HG02763 (cell line): Measurements from ENCODE around the gene ATP5PD.
"Not testable (repeated sequence)": the region's sequence is repeated elsewhere in the genome, so short reads cannot be mapped to it uniquely, and the experiment has no call there.

Experiments
- ATAC-seq: cut with Tn5 transposase; IDR thresholded peaks from one replicate; pipeline ENCODE4 v1.9.1; 2021; ENCODE audit warnings: mild to moderate bottlenecking, moderate library complexity; ENCODE audit not compliant: unreplicated experiment

ATP5PD gene

GRCh38 chr17:75077496-75078283 is 30.9 kb upstream of the ATP5PD start:
- no peak for ATAC-seq

DNA sequence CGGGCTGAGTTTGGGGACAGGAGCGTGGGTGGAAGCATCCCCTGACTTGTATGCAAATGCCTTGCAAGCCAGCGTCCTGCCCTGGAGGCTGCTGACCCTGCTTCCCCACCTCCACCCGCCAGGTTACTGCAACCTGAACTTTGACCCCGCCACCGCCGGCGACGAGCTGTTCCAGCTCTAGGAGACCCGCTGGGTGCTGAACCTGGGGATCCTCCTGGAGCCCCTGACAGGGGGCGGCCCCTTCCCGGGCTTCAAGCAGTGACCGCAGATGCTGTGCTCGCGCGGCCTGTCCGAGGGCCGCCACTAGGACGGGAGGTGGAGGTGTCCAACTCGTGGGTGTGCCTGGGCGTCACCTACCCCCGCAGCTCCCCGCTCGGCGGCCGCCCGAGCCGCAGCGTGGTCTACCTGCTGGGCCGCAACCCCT is 30.3 kb upstream of the ATP5PD start:
- no peak for ATAC-seq

- no peak for ATAC-seq
Measured at GRCh38 chr17:75075597-75076336, 29.0 kb upstream of the ATP5PD start.

DNA sequence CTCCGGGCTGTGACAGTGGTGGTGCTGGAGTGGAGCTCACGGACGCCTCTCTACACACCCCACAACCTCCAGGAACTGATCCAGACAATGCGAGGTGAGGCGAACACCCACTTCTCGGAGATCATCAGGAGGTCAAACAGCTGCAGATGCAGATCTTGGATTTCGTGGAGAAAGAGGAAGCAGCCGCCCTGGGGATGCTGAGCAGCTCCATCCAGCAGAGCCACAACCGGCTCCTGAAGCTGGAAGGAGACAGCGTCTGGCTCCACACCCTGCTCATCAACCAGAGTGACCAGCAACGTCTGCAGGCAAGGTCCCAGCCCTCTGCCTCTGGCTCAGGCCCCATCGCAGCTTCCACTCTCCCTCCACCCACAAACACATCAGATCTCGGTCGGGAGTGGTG is 27.8 kb upstream of the ATP5PD start:
- ATAC-seq: no peak

GRCh38 chr17:75073618-75074047 is 26.9 kb upstream of the ATP5PD start:
- no peak for ATAC-seq

- not testable (repeated sequence) for ATAC-seq
Measured at GRCh38 chr17:75072909-75073308, 26.1 kb upstream of the ATP5PD start.

GRCh38 chr17:75071478-75072271 is 24.9 kb upstream of the ATP5PD start:
- ATAC-seq: not testable (repeated sequence)

DNA sequence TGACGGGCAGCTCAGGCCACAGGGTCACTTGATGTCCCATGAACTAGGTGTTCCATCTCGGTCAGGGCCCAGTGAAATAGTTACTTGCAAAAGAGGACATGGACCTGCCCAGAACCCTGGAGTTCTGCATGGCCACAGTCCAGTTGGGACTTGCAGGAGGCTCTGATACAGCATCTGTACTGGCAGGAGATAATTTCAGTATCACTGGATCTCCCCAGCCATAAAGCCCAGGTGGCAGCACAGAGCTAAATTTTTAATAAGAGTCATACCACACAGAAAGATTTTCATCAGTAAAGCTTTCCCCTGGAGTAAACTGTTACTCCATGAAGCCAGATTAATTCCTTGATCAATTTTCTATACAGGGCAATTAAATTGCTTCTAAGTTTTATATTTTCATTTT is 23.0 kb upstream of the ATP5PD start:
- ATAC-seq: no peak

DNA sequence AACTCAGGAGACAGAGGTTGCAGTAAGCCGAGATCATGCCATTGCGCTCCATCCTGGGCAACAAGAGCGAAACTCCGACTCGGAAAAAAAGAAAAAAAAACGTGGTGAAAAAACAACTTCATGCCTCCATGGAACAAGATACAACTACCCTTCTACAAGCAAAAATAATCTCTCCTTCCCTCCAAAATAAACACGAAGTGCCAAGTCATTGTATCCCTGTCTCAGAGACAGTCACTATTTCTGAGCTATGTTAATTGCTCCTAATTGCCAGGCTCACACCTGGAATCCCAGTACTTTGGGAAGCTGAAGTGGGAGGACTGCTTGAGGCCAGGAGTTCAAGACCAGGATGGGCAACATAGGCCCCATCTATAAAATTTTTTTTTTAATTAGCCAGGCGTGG is 22.0 kb upstream of the ATP5PD start:
- no peak for ATAC-seq

DNA sequence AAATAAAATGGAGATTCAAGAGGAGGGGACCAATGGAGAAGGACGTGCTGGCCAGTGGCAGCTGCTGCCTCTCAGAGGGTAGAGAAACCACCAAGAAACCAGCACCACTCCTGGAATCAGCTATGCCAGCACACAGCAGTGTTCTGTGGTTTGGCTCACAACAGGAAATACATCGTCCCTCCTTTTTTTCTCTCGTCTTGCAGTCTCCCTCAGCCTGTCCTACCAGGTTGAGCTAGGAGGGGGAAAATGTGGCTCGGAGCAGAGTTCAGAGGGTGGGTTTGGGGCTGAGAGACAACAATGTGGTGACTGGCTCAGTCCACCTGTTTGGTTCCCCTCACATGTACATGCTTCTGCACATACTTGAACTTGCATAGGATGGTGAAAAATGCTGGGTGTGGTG is 21.1 kb upstream of the ATP5PD start:
- no peak for ATAC-seq

GRCh38 chr17:75065562-75066151 is 18.9 kb upstream of the ATP5PD start:
- no peak for ATAC-seq

DNA sequence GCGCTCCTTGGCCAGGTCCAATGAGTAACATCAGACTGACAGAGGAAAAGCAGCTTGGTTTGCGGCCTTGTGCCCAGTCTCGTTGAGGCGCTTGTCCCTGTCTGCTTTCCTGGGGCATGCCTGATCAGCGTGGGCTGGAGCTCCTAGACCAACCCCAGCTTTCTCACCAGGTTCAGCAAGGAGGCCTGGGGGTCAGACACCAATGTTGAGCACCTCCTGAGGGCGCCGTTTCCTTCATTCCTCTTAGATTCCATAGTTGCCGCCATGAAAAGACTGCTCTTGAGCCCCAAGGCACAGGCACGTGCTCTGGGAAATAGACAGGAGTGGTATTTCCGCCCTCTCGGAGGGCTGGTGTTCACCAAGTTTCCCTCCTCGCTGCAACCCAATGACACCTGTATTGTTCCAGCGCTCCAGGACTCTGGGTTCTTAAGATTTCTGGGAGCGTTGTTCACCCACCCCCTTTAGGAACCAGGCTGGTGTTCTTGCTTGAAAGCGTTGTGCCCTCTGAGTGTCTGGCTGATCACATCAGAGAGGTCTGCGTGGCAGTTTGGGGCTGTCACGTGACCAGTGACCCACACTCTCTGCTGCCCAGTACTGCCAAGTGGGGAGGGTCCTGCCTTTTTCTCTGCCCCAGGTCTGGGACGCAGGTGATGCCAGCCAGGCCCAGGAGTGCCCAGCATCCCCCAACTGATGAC is 18.2 kb upstream of the ATP5PD start:
- no peak for ATAC-seq

DNA sequence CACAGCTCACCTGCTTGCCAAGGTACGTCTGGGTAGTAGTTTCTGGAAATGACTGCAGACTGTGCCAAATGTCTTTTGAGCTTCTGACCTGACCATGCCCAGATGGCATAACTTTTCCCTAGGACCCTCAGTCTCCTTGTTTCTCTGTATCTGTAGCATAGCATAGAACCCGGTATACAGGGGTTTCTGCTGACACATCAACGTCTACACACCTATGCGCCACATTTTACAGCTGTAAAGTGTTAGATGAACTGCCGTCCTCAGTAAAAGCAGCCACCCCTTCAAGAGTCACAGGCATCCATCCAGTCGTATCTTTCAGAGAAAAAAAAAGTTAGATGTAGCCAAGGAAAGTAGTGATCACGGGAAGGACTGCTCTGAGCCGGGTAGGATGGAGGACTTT is 17.7 kb upstream of the ATP5PD start:
- ATAC-seq: no peak

GRCh38 chr17:75064040-75064439 is 17.3 kb upstream of the ATP5PD start:
- ATAC-seq: no peak

- ATAC-seq: no peak
Measured at GRCh38 chr17:75063626-75064025, 16.9 kb upstream of the ATP5PD start.

DNA sequence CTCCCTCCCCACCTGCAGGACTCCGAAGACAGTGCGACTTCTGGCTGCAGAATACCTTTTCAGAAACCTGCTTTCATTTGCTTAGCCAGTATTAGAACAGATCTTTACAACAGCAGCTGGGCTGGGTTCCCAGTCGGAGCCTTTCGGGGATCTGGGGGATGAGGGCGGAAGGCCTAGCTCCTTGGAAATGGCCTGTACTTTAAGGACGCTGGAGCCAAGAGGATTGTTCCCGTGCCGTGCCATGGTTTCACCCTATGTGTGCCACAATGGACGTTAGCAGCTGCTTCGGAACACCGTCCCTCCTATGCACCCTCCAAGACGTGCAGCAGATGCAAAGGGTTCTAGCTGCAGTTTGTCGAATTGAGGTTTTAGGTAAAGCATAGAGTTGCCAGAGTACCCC is 16.4 kb upstream of the ATP5PD start:
- no peak for ATAC-seq

GRCh38 chr17:75061618-75062017 is 14.8 kb upstream of the ATP5PD start:
- ATAC-seq: no peak

- no peak for ATAC-seq
Measured at GRCh38 chr17:75061055-75061438, 14.3 kb upstream of the ATP5PD start.

DNA sequence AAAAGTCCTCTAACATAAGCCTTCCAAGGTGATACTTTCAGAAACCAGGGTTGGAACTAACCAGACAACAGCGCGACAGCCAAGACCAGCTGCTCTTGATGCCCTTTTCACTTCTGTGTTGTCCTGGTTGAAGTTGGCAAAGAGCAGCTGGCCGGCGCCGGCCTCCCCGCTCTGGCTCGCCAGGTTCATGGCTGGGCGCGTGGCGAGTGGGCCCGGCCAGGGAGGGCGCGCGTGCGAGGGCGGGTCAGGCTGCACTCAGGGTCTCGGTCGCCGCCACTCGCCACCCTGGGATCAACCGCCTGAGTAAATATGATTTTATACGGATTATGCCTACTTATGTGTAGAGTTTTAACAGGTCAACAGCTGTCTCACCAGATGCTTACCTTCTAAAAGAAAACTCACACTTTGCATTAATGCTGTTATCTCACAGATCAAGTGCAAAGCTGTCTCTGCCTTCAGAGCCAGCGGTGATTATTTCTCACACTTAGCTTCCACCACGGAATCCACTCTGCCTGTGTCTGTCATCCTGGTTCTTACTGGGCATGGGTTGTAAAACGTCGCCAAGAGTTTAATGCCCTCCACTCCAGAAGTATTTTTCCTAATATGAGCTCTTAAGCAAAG is 13.8 kb upstream of the ATP5PD start:
- ATAC-seq: no peak
